ENCODE data around the gene SFXN3.

- no peak for TF ChIP-seq POLR2A (IDR thresholded peaks at IDR 0.05)
- TF ChIP-seq, protein P1, sequence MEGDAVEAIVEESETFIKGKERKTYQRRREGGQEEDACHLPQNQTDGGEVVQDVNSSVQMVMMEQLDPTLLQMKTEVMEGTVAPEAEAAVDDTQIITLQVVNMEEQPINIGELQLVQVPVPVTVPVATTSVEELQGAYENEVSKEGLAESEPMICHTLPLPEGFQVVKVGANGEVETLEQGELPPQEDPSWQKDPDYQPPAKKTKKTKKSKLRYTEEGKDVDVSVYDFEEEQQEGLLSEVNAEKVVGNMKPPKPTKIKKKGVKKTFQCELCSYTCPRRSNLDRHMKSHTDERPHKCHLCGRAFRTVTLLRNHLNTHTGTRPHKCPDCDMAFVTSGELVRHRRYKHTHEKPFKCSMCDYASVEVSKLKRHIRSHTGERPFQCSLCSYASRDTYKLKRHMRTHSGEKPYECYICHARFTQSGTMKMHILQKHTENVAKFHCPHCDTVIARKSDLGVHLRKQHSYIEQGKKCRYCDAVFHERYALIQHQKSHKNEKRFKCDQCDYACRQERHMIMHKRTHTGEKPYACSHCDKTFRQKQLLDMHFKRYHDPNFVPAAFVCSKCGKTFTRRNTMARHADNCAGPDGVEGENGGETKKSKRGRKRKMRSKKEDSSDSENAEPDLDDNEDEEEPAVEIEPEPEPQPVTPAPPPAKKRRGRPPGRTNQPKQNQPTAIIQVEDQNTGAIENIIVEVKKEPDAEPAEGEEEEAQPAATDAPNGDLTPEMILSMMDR (IDR thresholded peaks at IDR 0.05), result peak; percentile 19 to 93 (median 80)
Measured at GRCh38 chr10:101041252-101041761, 10.3 kb downstream of the SFXN3 start.
